ENCODE measurements around the gene FGD2. TPM values are rescaled to one million over a fixed set of nuclear protein-coding genes. Genes with fewer than 3 reads are reported as not detected.

FGD2 gene
- total RNA-seq, 1 experiment from 2014 or later = 0.13 TPM

DNA sequence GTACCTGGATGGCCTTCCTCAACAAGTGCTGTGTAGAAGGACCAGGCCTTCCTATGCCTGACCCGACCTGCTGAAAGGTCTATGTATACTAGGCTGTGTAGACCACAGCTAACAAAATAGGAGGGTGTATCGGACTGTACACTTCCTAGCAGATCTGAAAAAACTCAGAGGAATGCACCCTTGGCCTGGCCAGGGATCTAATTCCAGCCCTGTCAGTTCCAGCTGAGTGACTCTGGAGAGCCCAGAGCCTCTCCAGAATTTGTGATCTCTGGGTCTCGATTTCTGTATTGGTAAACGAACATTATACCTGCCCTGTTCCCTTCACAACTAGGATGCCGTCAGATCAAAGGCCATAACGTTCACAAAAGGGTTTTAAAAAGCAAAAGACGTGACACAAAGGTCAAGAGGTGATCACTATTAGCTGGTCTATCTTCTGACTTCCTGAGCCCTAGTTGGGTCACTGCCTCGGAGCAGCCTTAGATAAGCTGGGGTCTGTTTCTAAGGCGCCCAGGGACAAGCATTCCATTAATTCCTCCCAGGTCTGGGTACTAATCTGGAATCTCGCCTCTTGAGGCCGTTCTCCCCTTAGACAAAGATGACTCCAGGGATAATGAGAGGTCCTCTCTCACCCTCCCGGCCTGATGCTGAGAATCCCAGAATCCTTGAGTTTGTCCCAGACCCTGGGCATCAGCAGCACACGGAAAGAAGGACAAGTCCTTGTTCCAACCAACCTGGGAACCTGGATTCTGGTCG, 33.4 kb upstream of the FGD2 start:
- Histone ChIP-seq H4K8ac (replicated peaks; ENCODE audit: insufficient read length, low read depth, low read length) (no peak overlapping the region), H3K14ac (ENCODE audit: insufficient read depth, low read length) (no peak overlapping the region), H4K91ac (ENCODE audit: insufficient read length, low read depth, low read length) (no peak overlapping the region), H2BK20ac (ENCODE audit: low read depth, low read length, poor library complexity, severe bottlenecking) (no peak overlapping the region), H3K27me3 (ENCODE audit: insufficient read depth, low read length) (no peaks in the 10 kb centered on the region), H2AK5ac (ENCODE audit: insufficient read length, low read length) (no peak overlapping the region), H3K79me1 (ENCODE audit: insufficient read depth, low read depth, low read length, poor library complexity, severe bottlenecking) (no peaks in the 10 kb centered on the region), H3K9me3 (ENCODE audit: control insufficient read depth, low read depth, low read length) (no peaks in the 10 kb centered on the region), H3K27ac (ENCODE audit: insufficient read length, low read depth, low read length) (no peak overlapping the region), H2BK15ac (ENCODE audit: low read depth, low read length) (no peak overlapping the region), H3K79me2 (ENCODE audit: insufficient read depth, low read length) (no peaks in the 10 kb centered on the region), H3K4ac (ENCODE audit: low read depth, low read length) (no peak overlapping the region), H3T11ph (ENCODE audit: low read length) (no peak overlapping the region), H4K20me1 (ENCODE audit: control insufficient read depth, insufficient read depth, insufficient read length) (no peaks in the 10 kb centered on the region), H3K4me2 (ENCODE audit: insufficient read depth, insufficient read length, low read length) (no peak overlapping the region), H3K9ac (ENCODE audit: extremely low read depth, insufficient read length, low read length) (no peak overlapping the region), H2BK5ac (ENCODE audit: insufficient read length, low read length) (no peak overlapping the region), H3K23ac (ENCODE audit: insufficient read length, low read depth, low read length) (no peak overlapping the region), H2BK12ac (ENCODE audit: insufficient read length, low read depth, low read length) (no peak overlapping the region), H3K4me1 (ENCODE audit: insufficient read depth, low read length) (no peaks in the 10 kb centered on the region), H2BK120ac (ENCODE audit: low read depth, low read length, poor library complexity, severe bottlenecking) (no peak overlapping the region), H3K23me2 (ENCODE audit: insufficient read length, low read depth, low read length, poor library complexity, severe bottlenecking) (no peaks in the 10 kb centered on the region), H4K5ac (ENCODE audit: insufficient read length, low read depth, low read length) (no peak overlapping the region), H2AFZ (ENCODE audit: low read length) (no peak overlapping the region), H3K56ac (ENCODE audit: insufficient read length, low read depth, low read length) (no peak overlapping the region), H3K18ac (ENCODE audit: insufficient read length, low read depth, low read length) (no peak overlapping the region)
- H3K4me3 Mint-ChIP-seq = no peak overlapping the region
- H3K27ac Mint-ChIP-seq = peak overlapping the region in 1 of 3 experiments; percentile 81; a peak in 2 of 7 replicates
- H3K27me3 Mint-ChIP-seq (ENCODE audit: low read depth) = no peaks in the 10 kb centered on the region
- DNase-seq = no peak
- TF ChIP-seq, protein P1, sequence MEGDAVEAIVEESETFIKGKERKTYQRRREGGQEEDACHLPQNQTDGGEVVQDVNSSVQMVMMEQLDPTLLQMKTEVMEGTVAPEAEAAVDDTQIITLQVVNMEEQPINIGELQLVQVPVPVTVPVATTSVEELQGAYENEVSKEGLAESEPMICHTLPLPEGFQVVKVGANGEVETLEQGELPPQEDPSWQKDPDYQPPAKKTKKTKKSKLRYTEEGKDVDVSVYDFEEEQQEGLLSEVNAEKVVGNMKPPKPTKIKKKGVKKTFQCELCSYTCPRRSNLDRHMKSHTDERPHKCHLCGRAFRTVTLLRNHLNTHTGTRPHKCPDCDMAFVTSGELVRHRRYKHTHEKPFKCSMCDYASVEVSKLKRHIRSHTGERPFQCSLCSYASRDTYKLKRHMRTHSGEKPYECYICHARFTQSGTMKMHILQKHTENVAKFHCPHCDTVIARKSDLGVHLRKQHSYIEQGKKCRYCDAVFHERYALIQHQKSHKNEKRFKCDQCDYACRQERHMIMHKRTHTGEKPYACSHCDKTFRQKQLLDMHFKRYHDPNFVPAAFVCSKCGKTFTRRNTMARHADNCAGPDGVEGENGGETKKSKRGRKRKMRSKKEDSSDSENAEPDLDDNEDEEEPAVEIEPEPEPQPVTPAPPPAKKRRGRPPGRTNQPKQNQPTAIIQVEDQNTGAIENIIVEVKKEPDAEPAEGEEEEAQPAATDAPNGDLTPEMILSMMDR (conservative IDR thresholded peaks at IDR 0.05) = no peak
- WGBS (ENCODE audit: extremely low coverage, insufficient read length, low lambda C conversion rate) = no CpG with 5 or more reads among the region's 14 CpGs
- H3K9me3 Mint-ChIP-seq = no peaks in the 10 kb centered on the region
- H3K4me1 Mint-ChIP-seq = no peaks in the 10 kb centered on the region
- H3K36me3 Mint-ChIP-seq (ENCODE audit: insufficient read depth in 1 of 3, low read depth in 3 of 3) = peaks cover 61 to 95% (median 94%) of the 10 kb centered on the region in 3 experiments
